NCI-H1436 treated with DMSO at 0.1 percent for 48 hours (cell line): ENCODE measurements around the gene ADAMTS10.
"Not testable (repeated sequence)": the region's sequence is repeated elsewhere in the genome, so short reads cannot be mapped to it uniquely, and the experiment has no call there.

ENCODE experiments used
- DNase-seq: peaks from one replicate; lab custom pipeline; 2025; lab: John Stamatoyannopoulos, UW

ADAMTS10 gene

DNA sequence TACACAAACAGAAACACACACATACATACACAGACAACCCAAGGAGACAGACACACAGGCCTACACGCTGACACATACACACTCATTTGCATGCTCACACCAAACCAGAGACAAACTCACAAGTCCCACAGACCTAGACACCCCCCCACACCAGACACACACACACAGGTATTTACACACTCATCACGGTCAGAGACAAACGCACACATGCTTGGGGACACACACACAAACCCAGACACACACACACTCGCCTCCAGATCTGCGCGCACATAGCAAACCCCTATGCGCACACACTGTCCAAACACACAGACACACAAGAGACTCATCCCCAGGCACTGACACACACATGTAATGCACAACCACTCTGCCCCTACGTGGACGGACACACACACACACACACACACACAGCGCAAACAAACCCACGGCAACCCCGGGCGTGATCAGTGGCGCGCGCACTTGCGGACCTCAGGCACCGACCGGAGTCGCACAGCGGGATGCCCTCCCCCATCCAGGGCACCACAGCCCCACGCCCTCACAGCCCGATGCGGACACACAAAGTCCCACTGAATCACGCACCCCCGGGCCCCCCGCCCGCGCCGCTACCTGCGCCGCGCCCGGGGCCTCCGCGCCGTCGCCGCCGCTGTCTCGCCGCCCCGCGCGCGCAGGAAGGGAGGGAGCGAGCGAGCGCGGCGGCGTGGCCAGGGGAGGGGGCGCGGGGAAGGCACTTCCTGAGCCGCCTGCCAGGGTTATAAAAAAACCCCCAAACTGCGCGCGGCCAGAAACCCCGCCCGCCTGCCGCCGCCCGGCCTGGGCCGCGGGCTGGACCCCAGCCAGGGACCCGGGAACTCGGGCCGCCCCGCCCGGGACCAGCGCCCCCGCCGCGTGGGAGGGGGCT lies at the start of gene ADAMTS10:
TSS of gene ADAMTS10 (minus strand) at position 675 of the 895 bp plus-strand sequence. CDS start 5,005 bp downstream, outside the sequence.
- no peak for DNase-seq

DNA sequence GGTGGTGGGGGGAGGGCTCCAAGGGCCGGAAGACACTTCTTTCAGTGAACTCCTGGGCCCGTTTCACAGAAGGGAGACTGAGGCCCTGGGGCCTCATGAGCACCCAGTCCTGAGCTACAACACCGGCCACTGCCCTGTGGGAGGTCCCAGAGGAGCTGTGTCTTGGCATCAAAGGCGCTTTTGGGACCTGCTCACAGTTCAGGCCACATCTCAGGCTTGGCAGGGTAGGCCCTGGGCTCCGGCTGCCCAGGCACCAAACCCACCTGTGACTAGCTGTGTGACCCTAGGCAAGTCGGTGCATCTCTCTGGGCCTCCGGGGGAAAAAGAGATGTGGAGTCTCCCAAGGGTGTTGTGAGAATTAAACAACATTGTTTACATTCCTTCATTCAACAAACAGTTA lies 49.4 kb upstream of the ADAMTS10 start:
- no peak for DNase-seq

- DNase-seq = no peak
These were observed 47.4 kb upstream of the ADAMTS10 start for GRCh38 chr19:8657869-8658268.

- no peak for DNase-seq
These were observed 44.8 kb upstream of the ADAMTS10 start for GRCh38 chr19:8655340-8655709.

DNA sequence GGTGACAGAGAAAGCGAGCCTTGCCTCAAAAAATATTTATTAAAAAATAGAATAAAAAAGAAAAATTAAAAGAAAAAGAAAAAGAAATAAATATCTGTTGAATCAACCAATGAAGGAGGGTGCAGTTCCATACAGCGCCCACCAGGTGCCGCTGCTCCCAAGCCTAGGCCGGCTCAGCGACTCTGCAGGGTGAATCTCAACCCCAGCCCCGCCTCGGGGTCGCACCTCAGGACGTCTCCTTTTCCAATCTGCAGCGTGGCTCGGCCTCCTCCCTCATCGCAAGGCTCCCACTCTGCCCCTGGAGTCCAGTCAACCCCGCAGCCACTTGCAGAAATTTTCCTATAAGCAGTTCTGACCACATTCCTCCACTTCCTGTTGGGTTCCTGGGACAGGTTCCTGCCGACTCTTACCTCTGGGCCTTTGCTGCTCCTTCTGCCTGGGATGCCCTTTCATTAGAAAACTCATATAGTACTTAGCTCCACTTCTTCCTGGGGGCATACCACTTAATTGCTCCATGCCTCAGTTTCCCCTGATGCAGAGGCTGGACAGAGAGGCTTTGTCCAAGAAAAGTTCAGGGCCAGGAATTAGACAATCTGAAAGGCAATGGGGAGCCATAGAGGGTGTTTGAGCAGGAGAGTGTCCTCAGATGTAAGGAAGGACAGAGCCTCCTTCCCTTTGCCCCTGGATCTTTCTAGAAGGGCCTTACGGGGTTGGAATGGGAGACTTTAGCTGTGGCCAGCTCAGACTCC lies 44.2 kb upstream of the ADAMTS10 start:
- DNase-seq = no peak

- no peak for DNase-seq
These were observed 37.7 kb upstream of the ADAMTS10 start for GRCh38 chr19:8648240-8648639.

- DNase-seq = no peak
These were observed 33.5 kb upstream of the ADAMTS10 start for GRCh38 chr19:8643860-8644653.

- no peak for DNase-seq
These were observed 32.0 kb upstream of the ADAMTS10 start for GRCh38 chr19:8642561-8642960.

DNA sequence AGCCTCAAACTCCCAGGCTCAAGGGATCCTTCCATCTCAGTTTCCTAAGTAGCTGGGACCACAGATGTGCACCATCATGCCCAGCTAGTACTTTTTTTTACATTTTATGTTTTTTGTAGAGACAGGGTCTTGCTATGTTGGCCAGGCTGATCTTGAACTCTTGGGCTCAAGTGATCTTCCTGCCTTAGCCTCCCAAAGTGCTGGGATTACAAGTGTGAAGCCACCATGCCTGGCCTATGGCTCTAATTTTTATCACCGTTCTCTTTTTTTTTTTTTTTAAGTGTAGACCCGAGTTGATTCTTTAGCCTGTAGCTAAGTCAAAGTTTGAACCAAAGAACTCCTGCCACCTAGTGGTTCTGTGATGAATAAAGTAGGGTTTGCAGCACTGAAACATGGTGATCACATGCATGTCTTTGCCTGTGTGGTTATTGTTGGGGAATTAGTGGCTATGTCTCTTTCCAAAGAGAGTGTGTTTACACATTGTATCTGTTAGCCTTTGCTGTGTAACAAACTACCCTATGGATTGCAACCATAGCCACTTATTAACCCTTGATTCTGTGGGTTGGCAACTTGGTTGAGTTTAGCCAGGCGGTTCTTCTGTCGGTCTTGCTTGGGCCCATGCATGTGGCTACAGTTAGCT lies 31.5 kb upstream of the ADAMTS10 start:
- no peak for DNase-seq

DNA sequence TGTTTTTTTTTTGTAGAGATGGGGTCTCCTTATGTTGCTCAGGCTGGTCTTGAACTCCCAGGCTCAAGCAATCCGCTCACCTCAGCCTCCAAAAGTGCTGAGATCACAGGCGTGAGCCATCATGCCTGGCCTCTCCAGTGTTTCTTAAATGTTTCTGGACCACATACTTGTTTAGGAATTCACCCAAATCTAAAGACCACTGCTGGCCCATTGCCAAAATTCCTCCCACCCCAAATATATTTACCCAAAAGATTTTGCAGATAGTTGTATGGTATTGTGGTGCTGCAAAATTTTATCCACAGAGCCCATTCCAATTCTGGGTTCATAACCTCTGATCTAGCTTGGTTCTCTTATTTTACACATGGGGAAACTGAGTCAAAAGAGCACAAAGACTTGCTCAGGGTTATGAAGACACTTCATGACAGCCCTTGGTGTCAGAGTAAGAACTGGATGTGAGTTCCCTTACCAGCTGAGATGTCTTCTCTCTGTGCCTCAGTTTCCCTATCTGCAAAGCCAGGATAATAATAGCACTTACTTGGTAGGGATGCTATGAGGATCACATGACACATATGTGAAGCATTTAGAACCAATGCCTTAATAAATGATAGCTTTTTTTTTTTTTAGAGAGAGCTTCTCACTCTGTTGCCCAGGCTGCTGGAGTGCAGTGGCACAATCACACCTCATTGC lies 30.8 kb upstream of the ADAMTS10 start:
- no peak for DNase-seq

DNA sequence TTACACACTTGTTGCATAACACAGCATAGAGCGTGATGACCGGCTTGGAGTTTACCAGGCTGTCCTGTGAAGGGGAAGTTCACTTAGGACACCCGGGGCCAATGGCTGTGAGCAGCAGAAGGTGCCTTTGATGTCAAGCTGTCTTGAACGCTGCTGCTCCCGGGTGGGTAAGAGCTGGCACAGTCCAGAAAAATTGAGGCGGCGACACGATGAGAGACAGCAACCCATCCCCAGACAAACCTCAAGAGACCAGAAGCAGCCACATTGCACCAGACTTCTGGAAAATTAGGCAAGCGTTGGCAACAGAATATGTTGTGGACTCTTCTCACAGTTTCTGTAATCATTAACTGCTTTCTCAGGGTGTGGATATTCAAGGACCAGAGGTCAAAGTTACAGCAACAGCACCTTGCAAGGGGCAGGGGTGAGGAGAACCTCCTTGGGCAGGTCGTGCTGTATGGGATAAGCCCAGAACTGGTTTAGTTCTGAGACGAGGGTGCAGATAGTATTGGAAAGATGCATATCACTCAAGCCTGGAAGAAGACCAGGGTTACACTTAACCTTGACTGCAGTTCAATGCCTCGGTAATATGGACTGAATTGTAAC lies 30.0 kb upstream of the ADAMTS10 start:
- no peak for DNase-seq

DNA sequence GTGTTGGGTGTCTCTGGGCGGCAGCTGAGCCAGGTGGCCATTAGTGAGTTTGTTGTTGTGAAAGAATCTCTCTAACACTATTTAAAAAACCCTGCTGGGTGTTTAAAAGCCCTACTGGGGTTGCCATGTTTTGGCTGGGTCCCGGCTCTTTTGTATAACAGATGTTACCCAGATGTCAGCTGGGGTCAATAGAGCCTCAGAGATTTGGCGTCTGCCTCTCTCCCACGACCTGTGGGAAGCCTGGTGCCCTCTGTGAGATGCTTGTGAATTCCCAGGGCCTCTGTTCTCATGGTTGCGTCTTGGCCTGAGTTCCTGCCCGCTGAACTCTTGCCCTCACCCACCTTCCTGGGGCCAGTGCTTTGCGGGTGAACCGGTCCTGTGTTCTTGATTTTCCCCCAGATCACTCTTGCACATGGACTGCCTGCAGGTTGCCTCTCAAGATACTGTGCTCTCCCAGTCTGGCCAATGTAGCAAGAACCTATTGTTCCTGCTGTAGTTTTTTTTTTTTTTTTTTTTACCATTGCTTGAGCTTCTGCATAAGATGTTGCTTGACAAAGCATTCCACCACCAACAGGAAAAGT lies 29.4 kb upstream of the ADAMTS10 start:
- no peak for DNase-seq

- DNase-seq = no peak
These were observed 27.6 kb upstream of the ADAMTS10 start for GRCh38 chr19:8638078-8638619.

- not testable (repeated sequence) for DNase-seq
These were observed 26.6 kb upstream of the ADAMTS10 start for GRCh38 chr19:8637070-8637469.

GRCh38 chr19:8635422-8635821 lies 24.9 kb upstream of the ADAMTS10 start:
- DNase-seq = no peak

DNA sequence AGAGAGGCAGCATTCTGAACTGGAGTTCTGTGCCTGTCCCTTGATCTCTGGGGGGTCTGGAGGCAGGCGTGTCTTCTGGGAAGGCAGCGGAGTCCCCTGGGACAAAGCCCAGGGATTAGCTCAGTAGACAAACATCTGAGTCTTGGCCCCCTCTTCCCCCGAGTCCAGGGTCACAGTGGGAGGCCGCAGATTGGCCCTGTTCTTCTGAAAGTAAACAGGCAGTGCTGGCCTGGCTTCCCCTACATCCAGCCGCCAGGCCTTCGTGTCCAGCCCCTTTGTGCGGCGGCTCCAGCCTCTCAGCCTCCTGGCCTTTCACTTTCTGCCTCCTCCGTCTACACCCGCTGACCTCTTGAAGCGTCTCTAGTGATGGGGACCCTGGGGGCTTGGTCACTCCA lies 20.9 kb upstream of the ADAMTS10 start:
- DNase-seq = no peak

DNA sequence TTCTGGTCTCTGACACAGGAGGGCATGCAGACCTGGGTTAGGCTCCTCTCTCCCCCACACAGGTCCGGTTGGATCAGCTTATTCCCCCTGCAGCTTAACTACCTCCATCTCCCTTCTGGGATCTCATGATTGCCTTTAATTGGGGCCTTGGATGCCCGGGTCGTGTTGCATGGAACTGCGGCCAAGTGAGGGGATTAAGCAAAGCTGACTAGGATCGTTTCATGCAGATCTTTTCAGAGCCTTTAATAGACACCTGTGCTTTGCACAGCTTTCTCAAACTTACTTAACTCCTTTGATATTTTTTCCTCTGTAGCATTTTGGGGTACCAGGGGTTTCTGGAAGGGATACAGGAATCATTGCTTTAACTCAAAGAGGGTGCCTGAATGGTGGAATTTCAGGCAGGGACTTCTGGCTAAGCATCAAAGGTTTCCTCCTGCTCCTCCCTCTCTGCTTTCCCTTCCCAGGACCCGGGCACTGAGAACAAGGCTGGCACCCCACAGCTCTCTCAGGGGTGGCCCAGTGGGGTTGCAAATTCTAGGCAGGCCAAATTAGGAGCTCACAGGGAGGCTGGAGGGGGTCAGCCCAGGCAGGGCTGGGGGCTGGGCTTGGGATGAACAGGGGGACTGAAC lies 20.4 kb upstream of the ADAMTS10 start:
- DNase-seq = no peak

DNA sequence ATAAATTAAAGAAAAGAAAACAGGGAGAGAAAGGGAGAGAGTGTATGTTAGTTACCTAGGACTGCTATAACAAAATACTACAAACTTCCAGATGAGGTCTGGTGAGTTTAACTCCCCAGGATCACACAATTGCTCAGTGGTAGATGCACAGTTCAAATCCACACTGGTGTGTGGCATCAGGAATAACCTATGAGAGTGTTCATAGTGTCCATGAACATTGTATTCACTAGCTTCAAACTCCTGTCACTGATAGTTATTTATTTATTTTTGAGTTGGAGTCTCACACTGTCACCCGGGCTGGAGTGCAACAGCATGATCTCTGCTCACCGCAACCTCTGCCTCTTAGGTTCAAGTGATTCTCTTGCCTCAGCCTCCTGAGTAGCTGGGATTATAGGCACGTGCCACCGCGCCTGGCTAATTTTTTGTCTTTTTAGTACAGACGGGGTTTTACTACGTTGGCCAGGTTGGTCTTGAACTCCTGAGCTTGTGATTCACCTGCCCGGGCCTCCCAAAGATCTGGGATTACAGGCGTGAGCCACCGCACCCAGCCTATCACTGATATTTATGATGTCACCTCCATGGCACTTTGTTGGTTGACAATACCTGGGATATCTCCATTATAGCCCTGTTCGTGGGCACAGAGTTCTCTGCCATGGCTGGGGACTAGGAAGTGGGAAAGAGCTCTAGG lies 19.6 kb upstream of the ADAMTS10 start, which contains the start of gene NFILZ:
TSS of gene NFILZ (plus strand) at position 638 of the 688 bp plus-strand sequence. CDS start 46,133 bp downstream, outside the sequence.
- no peak for DNase-seq

DNA sequence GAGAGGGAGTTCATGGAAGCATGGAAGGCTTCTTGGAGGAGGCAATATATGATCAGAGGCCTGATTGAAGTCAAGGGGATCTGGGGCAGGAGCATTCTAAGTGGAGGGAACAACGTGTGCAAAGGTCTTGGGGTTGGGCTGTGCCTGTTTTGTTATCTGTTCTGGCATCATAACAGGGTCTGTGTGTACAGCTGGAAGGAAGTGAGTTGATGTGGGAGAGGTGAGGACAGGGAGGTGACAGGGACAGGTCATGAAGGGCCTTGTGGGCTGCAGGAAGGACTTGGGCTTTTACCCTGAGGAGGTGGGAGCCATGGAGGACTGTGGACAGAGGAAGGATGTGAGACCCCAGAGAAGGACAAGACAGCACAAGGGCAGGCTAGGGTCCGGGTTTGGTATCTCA lies 18.7 kb upstream of the ADAMTS10 start:
- DNase-seq = no peak
